ENCODE data around the gene AKAP4.

Gene AKAP4

GRCh38 chrX:50200907-50201306, at the start of gene AKAP4:
TSS of gene AKAP4 (minus strand) at chrX:50201007. CDS start at chrX:50200889, 118 bp downstream.
- no peak for DNase-seq (ENCODE audit: low read depth, low spot score)
- Histone ChIP-seq H3K27ac (ENCODE audit: low read length) (no peak within 1 kb of the TSS), H3K4me3 (ENCODE audit: low read length) (no peak within 1 kb of the TSS), H3K9me3 (ENCODE audit: control insufficient read depth, insufficient read depth, low read length) (no peaks in the 10 kb centered on the region), H3K4me1 (ENCODE audit: control insufficient read depth, insufficient read depth, low read length) (no peaks in the 10 kb centered on the region; the same call in 1 of the 2 replicates), H3K36me3 (ENCODE audit: control insufficient read depth, insufficient read depth, low read length) (no peaks in the 10 kb centered on the region), H3K27me3 (ENCODE audit: control insufficient read depth, insufficient read depth, low read length) (no peaks in the 10 kb centered on the region)
- WGBS (ENCODE audit: insufficient coverage, insufficient read length), result no CpG with 5 or more reads among the region's 1 CpG

- Histone ChIP-seq H3K27me3 (ENCODE audit: control insufficient read depth, insufficient read depth, low read length) (no peaks in the 10 kb centered on the region), H3K4me3 (ENCODE audit: low read length) (no peak overlapping the region), H3K9me3 (ENCODE audit: control insufficient read depth, insufficient read depth, low read length) (no peaks in the 10 kb centered on the region), H3K36me3 (ENCODE audit: control insufficient read depth, insufficient read depth, low read length) (no peaks in the 10 kb centered on the region), H3K4me1 (ENCODE audit: control insufficient read depth, insufficient read depth, low read length) (no peaks in the 10 kb centered on the region), H3K27ac (ENCODE audit: low read length) (no peak overlapping the region)
- no CpG with 5 or more reads among the region's 8 CpGs for WGBS (ENCODE audit: insufficient coverage, insufficient read length)
- DNase-seq (ENCODE audit: low read depth, low spot score), result no peak
These were observed 10.7 kb upstream of the AKAP4 start for GRCh38 chrX:50211510-50211909.

- WGBS (ENCODE audit: insufficient coverage, insufficient read length), result no CpG with 5 or more reads among the region's 11 CpGs
- H3K9me3 ChIP-seq (ENCODE audit: control insufficient read depth, insufficient read depth, low read length), result no peaks in the 10 kb centered on the region
- no peaks in the 10 kb centered on the region for H3K36me3 ChIP-seq (ENCODE audit: control insufficient read depth, insufficient read depth, low read length)
- H3K4me3 ChIP-seq (ENCODE audit: low read length), result no peak overlapping the region
- H3K4me1 ChIP-seq (ENCODE audit: control insufficient read depth, insufficient read depth, low read length), result no peaks in the 10 kb centered on the region; the same call in 1 of the 2 replicates
- H3K27me3 ChIP-seq (ENCODE audit: control insufficient read depth, insufficient read depth, low read length), result no peaks in the 10 kb centered on the region
- no peak for DNase-seq (ENCODE audit: low read depth, low spot score)
- no peak overlapping the region for H3K27ac ChIP-seq (ENCODE audit: low read length)
These were observed 5.9 kb upstream of the AKAP4 start for GRCh38 chrX:50206753-50207152.

GRCh38 chrX:50204364-50204899, 3.6 kb upstream of the AKAP4 start, which contains the start of gene CCNB3:
TSS of gene CCNB3 (plus strand) at chrX:50204765. CDS start at chrX:50285164, 80,399 bp downstream.
- H3K27ac ChIP-seq (ENCODE audit: low read length), result no peak within 1 kb of the TSS

GRCh38 chrX:50202539-50202938, 1.7 kb upstream of the AKAP4 start:
- Histone ChIP-seq H3K4me1 (ENCODE audit: control insufficient read depth, insufficient read depth, low read length) (no peaks in the 10 kb centered on the region; the same call in 1 of the 2 replicates), H3K36me3 (ENCODE audit: control insufficient read depth, insufficient read depth, low read length) (no peaks in the 10 kb centered on the region), H3K27me3 (ENCODE audit: control insufficient read depth, insufficient read depth, low read length) (no peaks in the 10 kb centered on the region), H3K9me3 (ENCODE audit: control insufficient read depth, insufficient read depth, low read length) (no peaks in the 10 kb centered on the region), H3K4me3 (ENCODE audit: low read length) (no peak overlapping the region), H3K27ac (ENCODE audit: low read length) (no peak overlapping the region)
- no CpG with 5 or more reads among the region's 3 CpGs for WGBS (ENCODE audit: insufficient coverage, insufficient read length)
- no peak for DNase-seq (ENCODE audit: low read depth, low spot score)

More at GRCh38 chrX:50204364-50204899, 3.6 kb upstream of the AKAP4 start, which contains the start of gene CCNB3:
- no peaks in the 10 kb centered on the region for H3K27me3 ChIP-seq (ENCODE audit: control insufficient read depth, insufficient read depth, low read length)
- H3K4me3 ChIP-seq (ENCODE audit: low read length), result no peak within 1 kb of the TSS
- DNase-seq (ENCODE audit: low read depth, low spot score), result no peak
- H3K4me1 ChIP-seq (ENCODE audit: control insufficient read depth, insufficient read depth, low read length), result no peaks in the 10 kb centered on the region; the same call in 1 of the 2 replicates
- no CpG with 5 or more reads among the region's 19 CpGs for WGBS (ENCODE audit: insufficient coverage, insufficient read length)
- no peaks in the 10 kb centered on the region for H3K9me3 ChIP-seq (ENCODE audit: control insufficient read depth, insufficient read depth, low read length)
- no peaks in the 10 kb centered on the region for H3K36me3 ChIP-seq (ENCODE audit: control insufficient read depth, insufficient read depth, low read length)

- no CpG with 5 or more reads among the region's 4 CpGs for WGBS (ENCODE audit: insufficient coverage, insufficient read length)
- no peaks in the 10 kb centered on the region for H3K9me3 ChIP-seq (ENCODE audit: control insufficient read depth, insufficient read depth, low read length)
- no peak for DNase-seq (ENCODE audit: low read depth, low spot score)
These were observed 2.5 kb downstream of the AKAP4 start for GRCh38 chrX:50198348-50198747.

GRCh38 chrX:50188859-50189600, 11.8 kb downstream of the AKAP4 start:
- no CpG with 5 or more reads among the region's 9 CpGs for WGBS (ENCODE audit: insufficient coverage, insufficient read length)

More at GRCh38 chrX:50198348-50198747, 2.5 kb downstream of the AKAP4 start:
- Histone ChIP-seq H3K27ac (ENCODE audit: low read length) (no peak overlapping the region), H3K27me3 (ENCODE audit: control insufficient read depth, insufficient read depth, low read length) (no peaks in the 10 kb centered on the region), H3K36me3 (ENCODE audit: control insufficient read depth, insufficient read depth, low read length) (no peaks in the 10 kb centered on the region), H3K4me3 (ENCODE audit: low read length) (no peak overlapping the region), H3K4me1 (ENCODE audit: control insufficient read depth, insufficient read depth, low read length) (no peaks in the 10 kb centered on the region; the same call in 1 of the 2 replicates)

GRCh38 chrX:50183891-50184290, 16.9 kb downstream of the AKAP4 start:
- H3K4me3 ChIP-seq (ENCODE audit: low read length), result no peak overlapping the region
- DNase-seq (ENCODE audit: low read depth, low spot score), result no peak
- no peaks in the 10 kb centered on the region for H3K27me3 ChIP-seq (ENCODE audit: control insufficient read depth, insufficient read depth, low read length)
- no peak overlapping the region for H3K27ac ChIP-seq (ENCODE audit: low read length)
- H3K4me1 ChIP-seq (ENCODE audit: control insufficient read depth, insufficient read depth, low read length), result no peaks in the 10 kb centered on the region
- no peaks in the 10 kb centered on the region for H3K36me3 ChIP-seq (ENCODE audit: control insufficient read depth, insufficient read depth, low read length)
- WGBS (ENCODE audit: insufficient coverage, insufficient read length), result no CpG with 5 or more reads among the region's 3 CpGs
- no peaks in the 10 kb centered on the region for H3K9me3 ChIP-seq (ENCODE audit: control insufficient read depth, insufficient read depth, low read length)

More at GRCh38 chrX:50188859-50189600, 11.8 kb downstream of the AKAP4 start:
- no peak for DNase-seq (ENCODE audit: low read depth, low spot score)
- H3K36me3 ChIP-seq (ENCODE audit: control insufficient read depth, insufficient read depth, low read length), result no peaks in the 10 kb centered on the region
- no peaks in the 10 kb centered on the region for H3K4me1 ChIP-seq (ENCODE audit: control insufficient read depth, insufficient read depth, low read length)
- H3K27me3 ChIP-seq (ENCODE audit: control insufficient read depth, insufficient read depth, low read length), result no peaks in the 10 kb centered on the region
- no peaks in the 10 kb centered on the region for H3K9me3 ChIP-seq (ENCODE audit: control insufficient read depth, insufficient read depth, low read length)
- H3K27ac ChIP-seq (ENCODE audit: low read length), result no peak overlapping the region
- no peak overlapping the region for H3K4me3 ChIP-seq (ENCODE audit: low read length)

- H3K9me3 ChIP-seq (ENCODE audit: control insufficient read depth, insufficient read depth, low read length), result no peaks in the 10 kb centered on the region
- no peaks in the 10 kb centered on the region for H3K4me1 ChIP-seq (ENCODE audit: control insufficient read depth, insufficient read depth, low read length)
- no peaks in the 10 kb centered on the region for H3K27me3 ChIP-seq (ENCODE audit: control insufficient read depth, insufficient read depth, low read length)
- DNase-seq (ENCODE audit: low read depth, low spot score), result no peak
- H3K27ac ChIP-seq (ENCODE audit: low read length), result no peak overlapping the region
- H3K36me3 ChIP-seq (ENCODE audit: control insufficient read depth, insufficient read depth, low read length), result no peaks in the 10 kb centered on the region
- no peak overlapping the region for H3K4me3 ChIP-seq (ENCODE audit: low read length)
- WGBS (ENCODE audit: insufficient coverage, insufficient read length), result no CpG with 5 or more reads among the region's 10 CpGs
These were observed 20.5 kb downstream of the AKAP4 start for GRCh38 chrX:50180073-50180940.

GRCh38 chrX:50169717-50170116, 31.1 kb downstream of the AKAP4 start:
- Histone ChIP-seq H3K36me3 (ENCODE audit: control insufficient read depth, insufficient read depth, low read length) (no peaks in the 10 kb centered on the region), H3K27me3 (ENCODE audit: control insufficient read depth, insufficient read depth, low read length) (no peaks in the 10 kb centered on the region), H3K4me3 (ENCODE audit: low read length) (no peak overlapping the region), H3K9me3 (ENCODE audit: control insufficient read depth, insufficient read depth, low read length) (no peaks in the 10 kb centered on the region), H3K27ac (ENCODE audit: low read length) (no peak overlapping the region), H3K4me1 (ENCODE audit: control insufficient read depth, insufficient read depth, low read length) (no peaks in the 10 kb centered on the region)
- no peak for DNase-seq (ENCODE audit: low read depth, low spot score)
- no CpG with 5 or more reads among the region's 3 CpGs for WGBS (ENCODE audit: insufficient coverage, insufficient read length)

Data from iPS DF 6.9 (cell line).